Glutamatergic neuron (in vitro differentiated cells): ENCODE measurements around the gene NOXO1. TPM values are rescaled to one million over a fixed set of nuclear protein-coding genes. Genes with fewer than 3 reads are reported as not detected.
"Not testable (repeated sequence)": the region's sequence is repeated elsewhere in the genome, so short reads cannot be mapped to it uniquely, and the experiment has no call there.

ENCODE experiments used
- DNase-seq: peaks from one replicate; pipeline ENCODE4 v3.0.0; 2022
- H3K27ac Mint-ChIP-seq: one replicate; pipeline ENCODE4 v1.8.0; 2020; ENCODE audit warnings: mild to moderate bottlenecking, mixed read lengths, inconsistent platforms; ENCODE audit not compliant: unreplicated experiment
- H3K27me3 Mint-ChIP-seq: one replicate; pipeline ENCODE4 v1.8.0; 2020; ENCODE audit warnings: mild to moderate bottlenecking, moderate library complexity, mixed read lengths, inconsistent platforms; ENCODE audit not compliant: unreplicated experiment
- H3K36me3 Mint-ChIP-seq: one replicate; pipeline ENCODE4 v1.8.0; 2020; ENCODE audit warnings: mild to moderate bottlenecking, mixed read lengths, inconsistent platforms; ENCODE audit not compliant: unreplicated experiment
- H3K4me1 Mint-ChIP-seq: one replicate; pipeline ENCODE4 v1.8.0; 2020; ENCODE audit warnings: mild to moderate bottlenecking, low read depth, mixed read lengths, inconsistent platforms; ENCODE audit not compliant: unreplicated experiment
- H3K4me3 Mint-ChIP-seq: one replicate; pipeline ENCODE4 v1.8.0; 2020; ENCODE audit warnings: mild to moderate bottlenecking, mixed read lengths, inconsistent platforms; ENCODE audit not compliant: unreplicated experiment
- H3K9me3 Mint-ChIP-seq: one replicate; pipeline ENCODE4 v1.8.0; 2020; ENCODE audit warnings: mild to moderate bottlenecking, moderate library complexity, mixed read lengths, inconsistent platforms; ENCODE audit not compliant: unreplicated experiment
- total RNA-seq: library from RNA; stranded (reverse); fragmentation: NEBNext Ultra II Directional; extraction: Animal tissue kit (Norgen Biotek cat#: 25700); gene quantifications from one replicate; pipeline ENCODE4 v1.2.1, GENCODE V29; 2021; ENCODE audit not compliant: unreplicated experiment
- TF ChIP-seq, protein P1 (sequence below): fragments of 200-600 bp; sonication (generic); IDR thresholded peaks from one replicate; pipeline ENCODE4 v1.5.0; 2021; ENCODE audit not compliant: partially characterized antibody, unreplicated experiment

NOXO1 gene
- total RNA-seq, 1 donor from 2014 or later: 1.3 TPM

DNA sequence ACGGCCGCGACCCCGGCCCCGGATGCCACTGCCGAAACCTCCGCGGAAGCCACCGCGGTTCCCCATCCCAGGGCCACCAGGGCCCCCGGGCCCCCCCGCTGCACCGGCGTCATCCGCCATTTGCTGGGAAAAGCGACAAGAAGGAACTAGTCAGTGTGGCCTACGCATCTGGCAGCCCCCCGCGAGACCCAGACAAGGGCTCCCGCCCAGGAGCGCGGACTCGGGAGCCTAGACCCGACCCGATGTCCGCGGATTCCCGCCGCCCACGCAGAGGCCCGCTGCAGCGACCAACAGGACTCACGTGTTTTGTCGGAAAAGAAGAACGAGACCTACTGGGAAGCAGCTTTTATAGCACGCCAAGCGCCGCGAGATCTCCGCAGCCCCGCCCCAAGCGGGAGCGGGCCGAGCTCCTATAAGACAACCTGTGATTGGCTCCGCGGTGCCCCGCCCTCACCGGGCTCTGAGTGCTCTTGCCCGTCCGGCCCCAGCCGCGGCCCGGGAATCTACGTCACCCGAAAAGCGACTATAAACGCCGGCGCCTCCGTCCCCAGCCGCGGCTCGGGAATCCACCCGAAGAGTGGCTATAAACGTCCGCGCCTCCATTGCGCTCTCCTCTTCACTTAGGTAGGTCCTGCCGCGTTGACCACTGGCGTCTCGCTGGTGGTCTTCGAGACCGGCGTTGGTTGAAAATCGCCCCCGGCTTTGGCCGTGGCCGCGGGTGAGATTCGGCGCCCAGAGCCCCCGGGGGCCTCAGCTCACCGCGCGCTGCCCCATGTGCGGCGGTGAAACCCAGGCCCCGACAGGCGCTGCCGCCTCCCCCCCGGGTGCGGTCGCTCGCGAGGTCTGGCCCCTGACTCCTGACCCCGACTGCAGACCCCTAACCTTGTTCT is 16.5 kb downstream of the NOXO1 start, which contains the start of gene RPS2:
Gene RPS2 (minus strand): TSS at position 321 of the 890 bp plus-strand sequence. CDS start 201 bp downstream, at position 120.
- no peaks in the 10 kb centered on the region for H3K36me3 Mint-ChIP-seq
- H3K9me3 Mint-ChIP-seq: peaks cover 19% of the 10 kb centered on the region
- H3K4me3 Mint-ChIP-seq: peak within 1 kb of the TSS; percentile 95
- TF ChIP-seq, protein P1, sequence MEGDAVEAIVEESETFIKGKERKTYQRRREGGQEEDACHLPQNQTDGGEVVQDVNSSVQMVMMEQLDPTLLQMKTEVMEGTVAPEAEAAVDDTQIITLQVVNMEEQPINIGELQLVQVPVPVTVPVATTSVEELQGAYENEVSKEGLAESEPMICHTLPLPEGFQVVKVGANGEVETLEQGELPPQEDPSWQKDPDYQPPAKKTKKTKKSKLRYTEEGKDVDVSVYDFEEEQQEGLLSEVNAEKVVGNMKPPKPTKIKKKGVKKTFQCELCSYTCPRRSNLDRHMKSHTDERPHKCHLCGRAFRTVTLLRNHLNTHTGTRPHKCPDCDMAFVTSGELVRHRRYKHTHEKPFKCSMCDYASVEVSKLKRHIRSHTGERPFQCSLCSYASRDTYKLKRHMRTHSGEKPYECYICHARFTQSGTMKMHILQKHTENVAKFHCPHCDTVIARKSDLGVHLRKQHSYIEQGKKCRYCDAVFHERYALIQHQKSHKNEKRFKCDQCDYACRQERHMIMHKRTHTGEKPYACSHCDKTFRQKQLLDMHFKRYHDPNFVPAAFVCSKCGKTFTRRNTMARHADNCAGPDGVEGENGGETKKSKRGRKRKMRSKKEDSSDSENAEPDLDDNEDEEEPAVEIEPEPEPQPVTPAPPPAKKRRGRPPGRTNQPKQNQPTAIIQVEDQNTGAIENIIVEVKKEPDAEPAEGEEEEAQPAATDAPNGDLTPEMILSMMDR: no peak
- peaks cover 18% of the 10 kb centered on the region for H3K4me1 Mint-ChIP-seq
- DNase-seq: peak; percentile 98
- H3K27me3 Mint-ChIP-seq: peaks cover 11% of the 10 kb centered on the region
- H3K27ac Mint-ChIP-seq: peak within 1 kb of the TSS; percentile 98

DNA sequence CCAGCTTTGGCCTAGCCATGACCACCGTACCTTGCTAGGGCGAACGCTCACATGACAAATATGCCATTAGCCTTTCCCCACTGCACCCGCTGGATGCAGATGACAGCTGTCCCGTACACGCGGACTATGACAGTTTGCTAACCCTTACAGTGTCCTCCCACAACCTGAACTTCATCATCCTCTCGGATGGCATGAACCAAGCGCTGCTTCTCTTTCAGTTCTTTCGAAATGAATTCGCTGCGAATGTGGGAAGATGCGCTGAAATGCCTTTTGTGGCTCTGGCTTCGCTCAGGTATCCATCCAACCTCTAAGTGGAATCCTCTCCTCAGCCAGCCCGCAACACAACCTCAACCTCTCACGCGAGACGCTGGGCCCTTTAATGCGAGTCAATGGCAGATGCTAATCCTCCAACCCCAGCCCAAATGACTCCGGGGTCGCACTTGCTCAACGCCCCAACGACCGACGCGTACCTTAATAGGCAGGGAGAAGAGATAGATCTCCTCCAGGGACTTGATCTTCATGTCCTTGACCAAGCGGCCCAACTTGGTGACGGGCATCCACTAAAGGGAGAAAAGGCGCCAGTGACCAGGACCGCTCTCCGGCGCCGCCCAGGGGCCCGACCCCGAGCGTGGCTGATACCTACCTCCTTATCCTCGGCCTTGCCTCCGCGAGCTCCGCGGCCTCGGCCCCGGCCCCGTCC is 17.3 kb downstream of the NOXO1 start:
- no peaks in the 10 kb centered on the region for H3K36me3 Mint-ChIP-seq
- H3K4me3 Mint-ChIP-seq: peak overlapping the region; percentile 91
- H3K27me3 Mint-ChIP-seq: peaks cover 13% of the 10 kb centered on the region
- TF ChIP-seq, protein P1: no peak
- peak; percentile 71 for DNase-seq
- peak overlapping the region; percentile 98 for H3K27ac Mint-ChIP-seq
- peaks cover 19% of the 10 kb centered on the region for H3K9me3 Mint-ChIP-seq
- H3K4me1 Mint-ChIP-seq: peaks cover 18% of the 10 kb centered on the region

DNA sequence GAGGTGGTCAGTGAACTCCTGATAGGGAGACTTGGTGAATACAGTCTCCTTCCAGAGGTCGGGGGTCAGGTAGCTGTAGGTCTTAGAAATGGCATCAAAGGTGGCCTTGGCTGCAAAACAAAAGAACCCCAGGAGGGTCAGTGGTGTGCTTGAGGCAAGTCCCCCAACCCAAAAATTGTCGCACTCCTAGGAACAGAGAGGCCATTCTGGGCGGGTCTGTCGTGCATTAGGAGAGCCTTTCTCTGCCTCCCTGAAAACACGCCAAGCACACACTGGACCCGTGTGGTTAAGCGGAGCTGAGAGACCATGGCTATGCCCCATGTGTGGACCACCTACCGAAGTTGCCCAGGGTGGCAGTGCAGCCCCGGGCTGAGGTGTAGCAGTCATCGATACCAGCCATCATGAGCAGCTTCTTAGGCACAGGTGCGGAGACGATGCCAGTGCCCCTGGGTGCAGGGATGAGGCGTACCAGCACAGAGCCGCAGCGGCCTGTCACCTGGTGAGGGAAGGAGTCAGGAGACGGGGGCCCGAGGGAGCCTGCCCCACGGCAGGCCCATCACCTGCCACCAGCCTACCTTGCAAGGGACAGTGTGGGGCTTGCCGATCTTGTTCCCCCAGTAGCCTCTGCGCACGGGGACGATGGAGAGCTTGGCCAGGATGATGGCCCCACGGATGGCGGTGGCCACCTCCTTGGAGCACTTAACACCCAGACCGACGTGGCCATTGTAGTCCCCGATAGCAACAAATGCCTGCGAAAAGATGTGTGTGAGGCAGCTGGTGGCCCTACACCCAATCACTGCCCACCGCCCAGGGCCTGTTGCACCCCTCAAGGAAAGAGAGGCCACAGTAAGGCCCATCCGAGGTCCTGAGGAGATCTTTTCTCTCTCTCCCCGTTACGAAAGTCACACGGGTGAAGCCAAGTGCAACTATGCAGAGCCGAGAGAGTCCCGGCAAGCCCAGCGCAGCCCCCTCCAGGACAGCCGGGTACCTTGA is 18.8 kb downstream of the NOXO1 start:
- H3K36me3 Mint-ChIP-seq, DNase-seq: not testable (repeated sequence)
- H3K9me3 Mint-ChIP-seq: peaks cover 19% of the 10 kb centered on the region
- peaks cover 13% of the 10 kb centered on the region for H3K27me3 Mint-ChIP-seq
- peak overlapping the region; percentile 91 for H3K4me3 Mint-ChIP-seq
- peak overlapping the region; percentile 98 for H3K27ac Mint-ChIP-seq
- peaks cover 18% of the 10 kb centered on the region for H3K4me1 Mint-ChIP-seq

DNA sequence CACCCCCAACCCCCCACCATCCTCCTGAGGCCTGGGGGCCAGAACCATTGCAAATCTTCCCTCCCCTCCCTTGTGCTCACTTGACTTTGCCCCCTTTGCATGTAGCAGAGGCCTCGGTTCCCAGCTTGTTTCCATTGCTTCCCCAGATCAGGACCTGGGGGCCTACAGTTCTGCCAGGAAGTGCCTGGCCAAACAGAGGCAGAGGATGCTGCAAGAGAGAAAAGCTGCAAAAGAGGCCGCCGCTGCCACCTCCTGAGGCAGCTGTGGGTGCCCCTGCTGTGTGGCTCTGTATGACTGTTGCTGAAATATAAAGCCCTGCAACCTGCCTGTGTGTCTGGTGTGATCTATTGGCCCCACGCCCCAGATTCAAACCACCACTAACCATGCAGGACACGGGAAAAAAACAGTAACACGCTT is 19.6 kb downstream of the NOXO1 start:
- TF ChIP-seq, protein P1: no peak
- no peak for DNase-seq
- Mint-ChIP-seq H3K9me3 (peaks cover 19% of the 10 kb centered on the region), H3K36me3 (no peaks in the 10 kb centered on the region), H3K27ac (peak overlapping the region; percentile 48), H3K4me1 (peaks cover 18% of the 10 kb centered on the region), H3K27me3 (peaks cover 13% of the 10 kb centered on the region), H3K4me3 (peak overlapping the region; percentile 91)
